Diencephalon (tissue), 1 donor: Measurements from ENCODE around the gene CWC27. TPM values are rescaled to one million over a fixed set of nuclear protein-coding genes. Genes with fewer than 3 reads are reported as not detected.

ENCODE experiments used
- total RNA-seq: library from RNA; depleted of rRNA; stranded (reverse); fragments of >200 nt; gene quantifications from one replicate; pipeline ENCODE4 v1.2.3, GENCODE V29; 2014

CWC27 gene
- total RNA-seq = 32.8 TPM

GRCh38 chr5:64768358-64769312, at the start of gene CWC27, which contains the start of gene SREK1IP1:
Gene CWC27, plus strand, starts transcription at chr5:64768930. Its CDS starts 217 bp downstream, at chr5:64769147.
Gene SREK1IP1, minus strand, starts transcription at chr5:64768691. Its CDS starts 174 bp downstream, at chr5:64768517.

Other genes with a start within 250 kb of the CWC27 start
- gene SHISAL2B, start 78.4 kb upstream of the CWC27 start, total RNA-seq = 0.92 TPM
- 29.3 TPM for gene SREK1IP1, start 239 bp upstream of the CWC27 start, total RNA-seq